B cell (primary cell): ENCODE data around the gene COL6A5. TPM values are rescaled to one million over a fixed set of nuclear protein-coding genes. Genes with fewer than 3 reads are reported as not detected.

Experiments used
- ATAC-seq: fragments of 200-7000 bp; cut with Tn5 transposase; one replicate; pipeline ENCODE4 v1.10.0; 2021; ENCODE audit warnings: low read depth, mild to moderate bottlenecking, moderate number of reproducible peaks, moderate library complexity
- CTCF ChIA-PET: fragments of 350-600 bp; sonication (Branson Sonifier 250); formaldehyde crosslinking; loops from one replicate; lab custom pipeline; 2021; ENCODE audit warnings: antibody characterized with exemption, inconsistent platforms; lab: Charles Lee
- POLR2A ChIA-PET: fragments of 350-600 bp; sonication (Branson Sonifier 250); formaldehyde crosslinking; loops from one replicate; lab custom pipeline; 2021; ENCODE audit warnings: antibody characterized with exemption; lab: Charles Lee
- DNase-seq: peaks from one replicate; pipeline ENCODE4 v3.0.0; 2013
- H2AFZ ChIP-seq: 2 replicates; pipeline ENCODE4 v1.6.1; 2012; ENCODE audit warnings: mild to moderate bottlenecking, low read depth, low read length; ENCODE audit not compliant: insufficient read depth, poor library complexity, severe bottlenecking
- H3K27ac ChIP-seq, 2 donors: 1 replicate in 1 of 2; 2 replicates in 1 of 2; pipeline ENCODE4 v1.5.1; 2012 to 2013; ENCODE audit warnings: low read length in 2 of 2, mild to moderate bottlenecking in 2 of 2, moderate library complexity in 1 of 2
- H3K27me3 ChIP-seq, 4 experiments: fragments of 200-600 bp in 1 of 4; sonication (generic) in 1 of 4; replicated peaks in 1 of 4; 1 replicate in 2 of 4; 2 replicates in 2 of 4; pipeline versions ENCODE4 v1.6.1 to v1.7.0; 2013 to 2016; ENCODE audit warnings: low read length in 3 of 4, mild to moderate bottlenecking in 2 of 4, mixed read lengths in 1 of 4, moderate library complexity in 1 of 4; ENCODE audit not compliant: insufficient read depth in 4 of 4, control insufficient read depth in 3 of 4; ENCODE audit errors: control extremely low read depth in 1 of 4
- H3K36me3 ChIP-seq, 2 experiments: replicated peaks in 1 of 2; 1 replicate in 1 of 2; 2 replicates in 1 of 2; pipeline versions ENCODE4 v1.6.1 to v1.7.1; 2013; ENCODE audit warnings: low read length in 1 of 2; ENCODE audit not compliant: insufficient read depth in 2 of 2, control insufficient read depth in 1 of 2; ENCODE audit errors: control extremely low read depth in 1 of 2, extremely low read depth in 1 of 2
- H3K4me1 ChIP-seq, 2 donors: fragments of 200-600 bp in 1 of 2; sonication (generic) in 1 of 2; 1 replicate in 1 of 2; 2 replicates in 1 of 2; pipeline versions ENCODE4 v1.5.1 to v1.6.1; 2013 to 2017; ENCODE audit warnings: low read length in 2 of 2; ENCODE audit not compliant: control insufficient read depth in 2 of 2, insufficient read depth in 2 of 2
- H3K4me2 ChIP-seq: replicated peaks from 2 replicates; pipeline ENCODE3; 2012; ENCODE audit warnings: mild to moderate bottlenecking, low read depth, low read length; ENCODE audit not compliant: poor library complexity, severe bottlenecking
- H3K4me3 ChIP-seq, 5 experiments: fragments of 200-600 bp in 1 of 5; sonication (generic) in 1 of 5; 1 replicate in 3 of 5; 2 replicates in 2 of 5; pipeline versions ENCODE4 v1.5.1 to v1.7.0; 2011 to 2016; ENCODE audit warnings: low read length in 4 of 5, mild to moderate bottlenecking in 4 of 5, low read depth in 2 of 5, control low read depth in 1 of 5, moderate library complexity in 1 of 5; ENCODE audit not compliant: insufficient read depth in 1 of 5; ENCODE audit errors: control extremely low read depth in 1 of 5, extremely low read depth in 1 of 5
- H3K79me2 ChIP-seq: fragments of 200-600 bp; sonication (generic); one replicate; pipeline ENCODE4 v1.6.0; 2016; ENCODE audit warnings: low read length; ENCODE audit not compliant: control insufficient read depth, insufficient read depth
- H3K9ac ChIP-seq: fragments of 200-600 bp; sonication (generic); 2 replicates; pipeline ENCODE4 v1.6.1; 2017; ENCODE audit warnings: mild to moderate bottlenecking, low read length, moderate library complexity
- H3K9me3 ChIP-seq, 3 donors: one replicate each; pipeline versions ENCODE4 v1.6.1 to v1.7.1; 2013; ENCODE audit warnings: low read length in 2 of 3; ENCODE audit not compliant: control insufficient read depth in 2 of 3, insufficient read depth in 1 of 3; ENCODE audit errors: control extremely low read depth in 1 of 3
- H4K20me1 ChIP-seq: 2 replicates; pipeline ENCODE4 v1.6.0; 2012; ENCODE audit warnings: mild to moderate bottlenecking, low read length; ENCODE audit not compliant: insufficient read depth, control insufficient read depth, poor library complexity, severe bottlenecking
- H3K27ac Mint-ChIP-seq: one replicate; pipeline ENCODE4 v1.8.0; 2021; ENCODE audit warnings: mixed read lengths
- H3K27me3 Mint-ChIP-seq: one replicate; pipeline ENCODE4 v1.8.0; 2021; ENCODE audit warnings: mixed read lengths
- H3K4me1 Mint-ChIP-seq: one replicate; pipeline ENCODE4 v1.8.0; 2021; ENCODE audit warnings: mixed read lengths
- H3K4me3 Mint-ChIP-seq: one replicate; pipeline ENCODE4 v1.8.0; 2021; ENCODE audit warnings: mixed read lengths
- H3K9me3 Mint-ChIP-seq: one replicate; pipeline ENCODE4 v1.8.0; 2022; ENCODE audit warnings: mixed read lengths; ENCODE audit not compliant: insufficient read depth
- CTCF ChIP-seq: fragments of 200-600 bp; IDR thresholded peaks from one replicate; pipeline ENCODE4 v1.8.0; 2022; ENCODE audit warnings: antibody characterized with exemption, mild to moderate bottlenecking
- EZH2 ChIP-seq: IDR thresholded peaks from 2 replicates; pipeline ENCODE4 v1.6.1; 2012; ENCODE audit warnings: borderline replicate concordance, low read depth, mild to moderate bottlenecking, moderate library complexity, low read length; ENCODE audit not compliant: insufficient read depth, poor library complexity, severe bottlenecking
- WGBS: methylation state at CpG from one replicate; pipeline ENCODE4 v1.1.5; 2013; ENCODE audit warnings: missing lambda C conversion rate; ENCODE audit not compliant: insufficient coverage; 5-methylcytosine and 5-hydroxymethylcytosine counted together
- intact Hi-C: fragments of 100-400 bp; cut with micrococcal nuclease; formaldehyde crosslinking; loops from one replicate; pipeline ENCODE4 v1.10.0; 2022
- polyA plus RNA-seq: library from polyadenylated mRNA; depleted of rRNA; stranded (reverse); fragments of >200 nt; gene quantifications from 2 replicates; pipeline ENCODE4 v1.2.3, GENCODE V29; 2012
- total RNA-seq, 2 donors: library from RNA; stranded (reverse); fragments of 120-200 nt in 1 of 2; gene quantifications; 1 replicate in 1 of 2; 2 replicates in 1 of 2; pipeline versions ENCODE4 v1.2.3 to v1.2.4, GENCODE V29; 2013 to 2022

The COL6A5 gene
- total and polyA plus RNA-seq, 2 donors (not counting 1 experiment from before 2014, with no cell fraction given), result not detected

- ATAC-seq (no peak), DNase-seq (no peak)
- Mint-ChIP-seq H3K4me3 (no peak overlapping the region), H3K27ac (no peak overlapping the region), H3K9me3 (peaks cover 4% of the 10 kb centered on the region), H3K27me3 (no peaks in the 10 kb centered on the region), H3K4me1 (no peaks in the 10 kb centered on the region)
- Histone ChIP-seq H3K27ac (no peak overlapping the region), H3K4me1 (no peaks in the 10 kb centered on the region), H2AFZ (no peak overlapping the region), H4K20me1 (no peaks in the 10 kb centered on the region), H3K9ac (no peak overlapping the region), H3K79me2 (no peaks in the 10 kb centered on the region), H3K4me3 (no peak overlapping the region), H3K4me2 (no peak overlapping the region), H3K36me3 (no peaks in the 10 kb centered on the region), H3K27me3 (peaks cover 0 to 2% (median 0%) of the 10 kb centered on the region in 4 experiments), H3K9me3 (peaks cover 0 to 4% (median 0%) of the 10 kb centered on the region in 3 donors)
- TF ChIP-seq EZH2, result no peak
- TF ChIP-seq CTCF, result no peak
- 77% methylated on average over 2 of the region's 2 CpGs for WGBS
- POLR2A ChIA-PET, result no interaction called here
- intact Hi-C loops, result no loop called here
- CTCF ChIA-PET, result no interaction called here
These were observed 29.3 kb upstream of the COL6A5 start for GRCh38 chr3:130316169-130316568.

- no peaks in the 10 kb centered on the region for H4K20me1 ChIP-seq
- no peaks in the 10 kb centered on the region for H3K36me3 ChIP-seq
- H3K27ac Mint-ChIP-seq, result no peak overlapping the region
- no peaks in the 10 kb centered on the region for H3K4me1 Mint-ChIP-seq
- no peak overlapping the region for H2AFZ ChIP-seq
- CTCF ChIA-PET, result no interaction called here
- H3K4me3 Mint-ChIP-seq, result no peak overlapping the region
- H3K4me1 ChIP-seq, result no peaks in the 10 kb centered on the region
- peaks cover 0 to 2% (median 0%) of the 10 kb centered on the region in 3 donors for H3K9me3 ChIP-seq
- H3K9me3 Mint-ChIP-seq, result peaks cover 4% of the 10 kb centered on the region
- WGBS, result no CpG with 5 or more reads among the region's 1 CpG
- H3K4me2 ChIP-seq, result no peak overlapping the region
- ATAC-seq (no peak), DNase-seq (no peak)
- no peaks in the 10 kb centered on the region for H3K79me2 ChIP-seq
- POLR2A ChIA-PET, result no interaction called here
- intact Hi-C loops, result no loop called here
- H3K27me3 ChIP-seq, result no peaks in the 10 kb centered on the region
- H3K4me3 ChIP-seq, result no peak overlapping the region
- peaks cover 12% of the 10 kb centered on the region for H3K27me3 Mint-ChIP-seq
- no peak overlapping the region for H3K9ac ChIP-seq
- H3K27ac ChIP-seq, result no peak overlapping the region
- TF ChIP-seq CTCF (no peak), EZH2 (no peak)
These were observed 22.0 kb upstream of the COL6A5 start for GRCh38 chr3:130323503-130323902.
